GDM1 (cell line): ENCODE data around the gene ZMPSTE24.

ENCODE experiments used
- DNase-seq: peaks from one replicate; lab custom pipeline; 2025; lab: John Stamatoyannopoulos, UW

The ZMPSTE24 gene

DNA sequence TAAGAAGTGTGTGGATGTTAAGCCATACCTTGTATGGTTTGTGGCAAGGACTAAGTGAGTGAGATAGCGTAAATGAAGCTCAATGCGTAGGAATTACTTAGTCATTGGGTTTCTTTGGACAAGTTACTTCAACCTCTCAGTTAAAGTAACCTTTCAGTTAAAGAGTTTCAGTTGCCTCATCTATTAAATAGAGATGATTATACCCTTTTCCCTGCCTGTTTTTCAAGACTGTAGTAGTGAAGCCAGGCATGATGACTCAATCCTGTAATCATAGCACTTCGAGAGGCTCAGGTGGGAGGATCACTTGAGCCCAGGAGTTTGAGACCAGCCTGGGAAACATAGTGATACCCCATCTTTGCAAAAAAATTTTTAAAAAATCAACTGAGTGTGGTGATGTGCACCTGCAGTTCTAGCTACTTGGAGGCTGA lies 6.3 kb downstream of the ZMPSTE24 start:
- no peak for DNase-seq

DNA sequence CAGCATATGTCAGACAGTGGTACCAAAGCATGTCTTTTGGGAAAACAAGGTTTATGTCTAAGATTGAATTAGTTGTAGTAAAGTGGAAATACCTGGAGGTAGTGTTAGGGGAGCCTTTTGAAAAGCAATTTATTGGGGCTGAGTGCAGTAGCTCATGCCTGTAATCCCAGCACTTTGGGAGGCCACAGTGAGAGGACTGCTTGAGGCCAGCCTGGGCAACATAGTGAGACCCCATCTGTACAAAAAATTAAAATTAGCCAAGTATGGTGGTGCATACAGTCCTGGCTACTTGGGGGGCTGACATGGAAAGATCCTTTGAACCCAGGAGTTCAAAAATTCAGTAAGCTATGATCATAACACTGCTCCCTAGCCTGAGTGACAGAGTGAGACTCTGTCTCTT lies 7.3 kb downstream of the ZMPSTE24 start:
- DNase-seq = no peak

DNA sequence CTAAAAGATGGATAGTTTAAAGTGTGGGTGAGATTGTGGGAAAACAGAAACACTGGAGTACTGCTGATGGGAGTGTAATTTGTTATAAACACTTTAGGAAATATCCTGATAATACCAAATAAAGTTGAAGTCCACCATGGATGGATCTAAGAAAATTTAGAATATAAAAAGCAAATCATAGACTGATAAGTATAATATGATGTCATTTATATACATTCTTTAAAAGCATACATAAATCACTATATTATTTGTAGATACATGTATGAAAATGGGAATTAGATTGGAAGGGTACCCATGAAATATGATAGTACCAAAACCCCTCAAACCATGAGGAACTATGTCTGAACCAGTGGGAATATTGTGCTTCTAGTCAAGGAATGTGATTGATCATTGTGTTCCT lies 7.9 kb downstream of the ZMPSTE24 start:
- DNase-seq = no peak

DNA sequence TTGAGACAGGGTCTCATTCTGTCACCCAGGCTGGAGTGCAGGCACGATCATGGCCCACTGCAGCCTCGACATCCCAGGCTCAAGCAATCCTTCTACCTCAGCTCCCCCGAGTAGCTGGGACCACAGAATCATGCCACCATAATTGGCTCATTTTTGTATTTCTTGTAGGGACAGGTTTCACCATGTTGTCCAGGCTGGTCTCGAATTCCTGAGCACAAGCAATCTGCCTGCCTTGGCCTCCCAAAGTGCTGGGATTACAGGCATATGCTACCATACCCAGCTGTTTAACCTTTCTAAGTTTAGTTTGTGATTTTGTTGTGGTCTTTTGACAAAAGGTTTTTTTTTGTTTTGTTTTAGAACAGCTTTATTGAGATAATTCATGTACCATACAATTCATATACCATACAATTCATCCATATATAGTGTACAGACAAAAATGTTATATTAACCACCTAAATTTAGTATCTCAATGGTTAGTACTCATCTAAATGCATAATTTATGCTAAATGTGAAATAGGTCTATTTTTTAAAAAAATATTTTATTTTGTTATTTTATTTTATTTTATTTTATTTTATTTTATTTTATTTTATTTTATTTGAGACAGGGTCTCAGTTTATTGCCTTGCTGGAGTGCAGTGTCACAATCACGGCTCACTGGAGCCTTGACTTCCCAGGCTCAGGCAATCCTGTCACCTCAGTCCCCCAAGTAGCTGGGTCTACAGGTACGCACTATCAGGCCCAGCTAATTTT lies 8.9 kb downstream of the ZMPSTE24 start:
- DNase-seq = no peak

DNA sequence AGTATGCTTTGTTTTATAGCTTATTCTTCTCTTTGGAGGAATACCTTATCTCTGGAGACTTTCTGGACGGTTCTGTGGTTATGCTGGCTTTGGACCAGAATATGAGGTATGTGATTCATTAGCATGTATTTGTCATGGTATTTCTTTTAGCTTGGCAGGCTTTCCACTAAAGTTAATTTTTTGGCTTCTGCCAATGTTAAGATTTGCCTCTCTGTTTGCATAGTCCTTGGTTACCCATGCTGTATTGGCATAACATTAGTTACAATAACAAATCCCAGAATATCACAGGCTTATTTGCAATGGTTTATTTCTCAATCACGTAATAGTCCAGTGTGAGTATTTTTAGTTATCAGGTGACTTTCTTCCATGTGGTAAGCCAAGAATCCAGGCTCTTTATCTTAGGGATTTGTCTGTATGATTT lies 9.7 kb downstream of the ZMPSTE24 start:
- DNase-seq = no peak

DNA sequence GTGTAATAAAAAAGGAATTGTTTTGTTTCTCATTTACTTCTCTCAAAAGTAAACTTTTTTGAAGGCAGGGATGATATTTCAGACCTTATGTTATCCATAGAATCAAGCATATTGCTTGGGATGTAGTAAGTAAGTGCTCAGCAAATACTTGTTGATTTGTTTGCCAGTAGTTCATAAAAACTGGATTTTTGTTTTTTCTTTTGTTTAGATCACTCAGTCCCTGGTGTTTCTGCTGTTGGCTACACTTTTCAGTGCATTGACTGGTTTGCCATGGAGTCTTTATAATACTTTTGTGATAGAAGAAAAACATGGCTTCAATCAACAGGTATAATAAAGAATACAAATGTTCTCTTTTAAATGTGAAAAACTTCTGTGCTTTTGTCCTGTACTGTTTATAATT lies 10.2 kb downstream of the ZMPSTE24 start:
- DNase-seq = no peak

DNA sequence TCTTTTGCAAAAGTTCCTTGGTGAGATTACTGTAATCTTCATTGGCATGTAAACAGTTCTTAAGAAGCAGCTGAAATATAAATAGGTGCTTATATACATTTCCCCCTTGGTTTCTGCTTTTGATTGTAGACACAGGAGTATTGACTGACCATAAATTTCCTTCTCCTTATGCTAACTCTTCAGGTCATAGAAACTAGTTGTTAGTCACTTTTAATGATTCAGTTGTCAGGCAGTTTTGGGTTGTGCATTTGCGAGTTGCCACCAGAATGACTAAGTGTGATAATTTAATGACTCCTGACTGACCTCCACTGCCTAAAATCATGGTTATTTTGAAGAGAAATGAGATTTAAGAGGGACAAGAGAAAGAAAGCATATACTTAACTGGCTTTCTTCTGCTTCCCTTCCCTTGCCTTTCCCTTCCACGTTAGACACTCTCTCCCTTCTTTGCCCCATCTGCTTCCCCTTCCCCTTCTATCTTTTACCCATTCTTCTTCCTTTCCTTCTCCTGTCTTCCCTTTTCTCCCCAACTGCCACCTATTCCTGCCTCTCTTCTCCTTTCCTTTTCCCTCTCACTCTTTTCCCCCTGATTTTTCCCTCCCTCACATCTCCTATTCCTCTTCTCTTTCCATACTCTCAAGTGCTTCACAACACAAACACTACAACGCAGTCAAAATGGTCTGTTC lies 12.3 kb downstream of the ZMPSTE24 start:
- no peak for DNase-seq

DNA sequence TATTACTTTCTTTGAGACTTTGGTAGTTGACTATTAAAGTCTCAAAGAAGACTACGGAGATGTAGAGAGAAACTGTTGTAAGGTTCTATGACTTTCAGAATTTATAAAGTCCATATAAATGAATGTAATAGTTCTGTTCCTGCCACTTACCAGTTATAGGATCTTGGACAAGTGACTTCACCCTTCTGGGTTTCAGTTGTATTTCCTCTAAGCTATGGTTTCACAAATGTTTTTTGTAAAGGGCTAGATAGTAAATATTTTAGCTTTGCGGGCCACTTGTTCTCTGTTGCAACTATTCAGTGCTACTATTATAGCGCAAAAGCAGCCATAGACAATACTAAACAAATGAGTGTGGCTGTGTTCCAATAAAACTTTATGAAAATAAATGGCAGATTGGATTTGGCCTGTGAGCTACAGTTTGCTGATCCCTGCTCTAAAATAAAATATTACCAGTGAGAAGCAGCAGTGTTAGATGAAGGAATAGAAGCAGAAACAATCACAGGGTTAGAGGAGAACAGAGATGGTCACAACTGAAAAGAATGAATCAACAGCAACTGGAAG lies 14.7 kb downstream of the ZMPSTE24 start:
- no peak for DNase-seq

DNA sequence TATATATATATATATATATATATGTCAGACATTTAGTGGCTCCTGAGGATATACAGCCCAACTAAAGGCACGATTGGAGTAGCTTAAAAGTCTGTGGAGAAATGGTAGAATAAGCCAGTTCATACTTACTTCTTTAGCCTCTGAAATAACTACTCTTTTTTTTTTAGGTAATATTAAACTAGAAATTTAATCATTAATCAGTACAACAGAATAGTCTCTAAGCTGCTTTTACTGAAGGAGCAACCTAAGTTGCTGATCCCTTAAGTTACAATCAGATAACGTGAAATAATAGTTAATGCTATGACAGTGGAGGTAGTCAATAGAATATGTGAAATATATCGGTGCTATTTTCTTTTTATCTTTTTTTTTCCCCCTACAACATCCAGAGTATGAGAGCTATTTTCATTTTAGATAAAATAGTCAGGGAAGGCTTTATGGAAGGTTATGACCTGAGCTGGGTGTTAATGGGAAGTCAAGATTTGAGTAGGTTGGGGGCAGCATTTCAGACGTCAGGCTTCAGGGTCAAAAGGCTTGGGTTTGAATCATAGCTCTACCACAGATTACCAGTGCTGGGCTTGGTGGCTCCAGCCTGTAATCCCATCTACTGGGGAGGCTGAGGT lies 15.6 kb downstream of the ZMPSTE24 start:
- DNase-seq = no peak

DNA sequence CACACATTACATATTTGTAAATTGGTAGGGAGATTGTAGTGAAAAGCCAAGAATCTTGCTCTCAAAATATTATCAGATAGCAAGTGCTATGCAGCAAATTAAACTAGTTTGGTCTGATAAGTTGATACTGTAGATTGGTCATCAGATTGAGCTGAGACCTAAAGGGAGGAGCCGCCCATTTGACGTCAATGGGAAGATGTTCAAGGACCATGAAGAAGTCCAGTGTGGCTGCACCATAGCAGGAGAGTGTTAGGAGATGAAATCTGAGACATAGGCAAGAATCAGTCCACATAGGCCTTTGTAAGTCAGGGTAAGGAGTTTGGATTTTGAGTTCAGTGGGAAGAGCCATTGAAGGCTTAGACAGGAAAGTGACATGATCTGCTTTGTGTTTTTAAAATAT lies 16.3 kb downstream of the ZMPSTE24 start:
- DNase-seq = no peak

DNA sequence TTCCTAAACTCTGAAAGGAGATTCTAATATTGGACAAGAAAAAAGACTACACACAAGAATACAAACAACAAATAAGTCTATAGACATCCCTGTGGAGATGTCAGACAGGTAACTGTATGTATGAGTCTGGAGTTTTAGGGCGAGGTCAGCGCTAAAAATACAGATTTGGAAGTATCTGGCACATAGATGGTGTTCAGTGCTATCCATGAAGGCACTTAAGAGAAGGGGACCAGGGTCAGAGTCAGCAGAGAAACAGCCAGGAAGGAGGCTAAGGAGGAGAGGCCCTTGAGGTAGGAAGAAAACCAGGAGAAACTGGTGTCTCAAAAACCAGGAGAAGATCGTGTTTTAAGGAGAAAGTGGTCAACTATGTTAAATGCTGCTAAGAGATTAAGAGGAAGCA lies 18.1 kb downstream of the ZMPSTE24 start:
- DNase-seq = no peak

DNA sequence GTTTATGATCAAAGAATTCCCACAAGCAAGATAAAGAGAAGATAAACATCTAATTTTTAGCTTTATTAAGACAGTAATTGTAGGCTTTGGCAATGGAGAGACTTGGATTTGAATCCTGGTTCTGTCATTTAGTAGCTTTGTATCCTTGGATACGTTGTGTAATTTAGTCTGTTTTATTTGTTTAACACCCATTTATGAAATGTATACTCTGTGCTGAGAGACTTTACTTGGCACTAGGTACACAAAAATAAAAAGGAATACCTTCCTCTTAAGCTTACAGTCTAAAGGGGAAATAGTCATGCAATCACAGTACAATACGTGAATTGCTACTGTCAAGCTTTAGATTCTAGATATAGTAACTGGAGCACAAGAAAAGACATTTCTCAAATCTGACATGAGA lies 23.8 kb downstream of the ZMPSTE24 start:
- no peak for DNase-seq

DNA sequence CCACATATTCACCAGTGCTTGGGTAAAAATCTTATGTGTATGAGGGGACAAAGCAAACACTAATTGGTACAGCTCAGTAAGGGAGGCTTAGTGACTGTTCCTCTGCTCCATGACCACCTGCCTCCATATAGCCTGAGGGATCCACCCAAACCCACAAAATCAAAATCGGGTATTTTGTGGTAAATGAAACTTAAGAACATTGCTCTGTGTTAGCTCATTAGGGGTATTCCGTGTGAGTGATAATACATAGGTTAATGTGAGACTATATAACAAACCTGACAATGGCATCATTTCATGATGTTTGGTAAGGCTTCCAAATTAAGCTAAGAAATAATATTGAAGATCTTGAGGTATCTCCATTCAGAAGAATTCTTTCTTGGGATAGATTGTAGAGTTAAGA lies 33.3 kb downstream of the ZMPSTE24 start:
- DNase-seq = no peak

DNA sequence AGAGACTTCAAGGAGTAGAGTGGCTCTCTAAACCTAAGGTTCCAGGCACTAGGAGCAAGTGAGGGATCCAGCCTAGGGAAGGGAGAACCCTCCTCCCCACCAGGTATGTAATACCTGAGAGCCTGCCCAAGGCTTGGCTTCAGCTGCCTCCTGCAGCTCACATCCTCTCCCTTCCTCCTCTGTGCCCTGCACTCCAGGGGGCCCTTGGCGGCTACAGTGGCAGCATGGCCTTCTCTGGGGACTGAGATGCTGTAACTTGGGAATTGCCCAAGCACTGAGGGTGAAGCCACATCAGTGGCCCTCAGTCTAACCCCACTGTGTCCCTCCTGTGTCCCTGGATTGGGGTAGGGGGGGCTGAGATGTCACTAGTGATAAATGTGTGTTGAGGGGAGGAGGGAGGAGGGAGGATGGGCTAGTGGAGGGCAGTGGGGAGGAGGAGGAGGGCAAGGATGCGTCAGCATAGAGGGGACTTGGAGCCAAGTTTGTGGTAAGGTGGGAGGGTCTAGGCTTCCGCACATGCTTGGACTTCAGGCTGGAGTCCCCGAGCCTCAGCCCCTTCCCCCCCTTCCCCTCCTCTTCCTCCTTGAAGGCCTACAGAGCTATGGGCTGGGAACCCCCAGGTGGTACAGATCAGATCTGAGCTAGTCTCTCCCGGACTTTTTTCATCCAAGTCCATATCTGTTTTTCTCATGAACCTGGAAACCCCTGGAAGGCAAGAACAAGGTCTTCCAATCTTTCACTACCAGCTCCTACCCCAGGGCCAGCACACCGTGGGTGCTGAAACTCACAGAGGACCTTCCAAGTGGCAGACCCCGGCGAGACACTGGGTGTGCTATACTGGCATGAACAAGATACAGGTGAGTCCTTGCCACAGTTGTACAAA lies 41.6 kb downstream of the ZMPSTE24 start:
- DNase-seq = no peak

DNA sequence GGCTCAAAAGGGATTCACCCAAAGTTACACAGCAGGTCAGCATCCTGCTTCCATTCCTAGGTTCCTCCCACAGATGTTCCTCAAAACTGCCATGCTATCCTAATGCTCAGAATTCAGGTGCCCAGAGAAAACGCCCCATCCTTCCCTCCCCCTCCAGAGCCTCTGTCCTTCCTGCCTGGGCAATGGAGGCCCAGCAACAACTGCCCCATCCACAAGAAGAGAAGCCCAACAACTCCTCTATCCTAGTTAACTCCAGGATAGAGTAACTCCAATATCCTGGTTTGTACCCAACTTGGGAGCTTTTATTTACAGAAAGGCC lies 42.2 kb downstream of the ZMPSTE24 start:
- no peak for DNase-seq

DNA sequence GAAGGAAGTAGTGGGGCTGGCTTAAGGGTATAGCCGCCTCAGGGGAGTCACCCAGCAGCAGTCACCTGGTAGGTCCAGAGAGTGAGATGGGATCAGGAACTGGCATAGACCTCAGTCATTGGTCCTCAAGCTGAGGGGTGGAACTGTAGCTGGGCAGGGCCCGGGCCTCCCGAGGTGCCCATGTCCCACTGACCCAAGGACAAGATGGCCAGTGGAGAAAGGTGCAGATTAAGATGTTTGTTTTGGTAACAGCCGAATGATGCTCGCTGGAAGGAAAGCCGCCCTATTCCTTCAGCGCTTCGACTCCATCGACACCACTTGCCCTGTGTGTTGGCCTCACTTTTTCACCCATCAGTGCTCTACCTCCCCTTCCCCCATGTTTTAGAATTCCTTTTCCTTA lies 42.6 kb downstream of the ZMPSTE24 start:
- no peak for DNase-seq

DNA sequence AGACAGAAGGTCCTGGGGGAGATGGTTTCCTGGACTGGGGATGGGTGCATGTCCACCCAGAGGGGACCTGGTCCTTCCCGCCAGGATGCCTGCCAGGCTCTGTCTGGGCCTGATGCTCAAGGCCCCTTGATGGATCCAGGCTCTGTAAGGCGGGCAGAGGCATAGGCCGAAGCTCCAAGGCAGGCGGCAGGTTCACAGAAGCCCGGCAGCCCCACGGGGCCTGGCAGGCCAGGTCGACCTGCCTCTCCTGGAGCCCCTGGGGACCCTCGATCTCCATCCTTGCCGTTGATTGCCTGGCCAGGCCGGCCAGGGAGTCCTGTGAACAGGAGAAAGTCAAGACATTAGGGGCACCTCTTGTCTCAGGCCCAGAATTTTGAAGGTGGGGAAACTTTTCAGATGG lies 43.0 kb downstream of the ZMPSTE24 start:
- DNase-seq = no peak

DNA sequence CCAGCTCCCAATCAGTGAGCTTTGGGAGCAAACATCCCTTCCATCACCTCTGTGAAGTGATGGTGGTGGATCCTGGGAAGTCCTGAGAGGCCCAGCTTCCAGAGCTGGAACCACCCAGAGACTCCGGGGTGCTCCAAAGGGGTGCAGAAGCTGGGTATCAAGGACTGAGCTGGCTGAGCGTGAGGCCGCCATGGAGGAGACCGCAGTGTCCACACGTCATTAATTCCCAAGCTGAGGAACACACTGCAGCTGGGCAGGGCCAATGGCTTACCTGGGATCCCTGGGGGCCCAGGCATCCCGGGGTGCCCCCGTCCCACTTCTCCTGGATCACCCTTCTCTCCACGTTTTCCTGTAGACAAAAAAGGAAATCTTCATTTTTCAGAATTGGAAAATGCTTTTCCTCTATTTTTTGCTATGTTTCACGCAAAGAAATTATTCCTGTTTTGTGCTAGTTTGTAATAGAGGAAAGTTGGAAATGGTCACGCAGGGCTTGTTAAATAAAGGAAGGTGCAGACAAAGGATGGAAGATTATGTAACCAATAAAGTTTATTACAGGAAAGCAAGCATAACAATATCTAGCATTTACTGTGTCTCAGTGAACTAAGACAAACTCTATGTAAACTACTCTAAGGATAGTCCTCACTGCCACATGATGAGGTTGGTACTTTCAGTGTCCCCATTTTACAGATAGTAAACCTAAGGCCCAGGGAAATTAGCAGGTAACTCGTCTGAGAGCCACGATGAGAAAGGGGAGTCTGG lies 43.7 kb downstream of the ZMPSTE24 start:
- DNase-seq = no peak

DNA sequence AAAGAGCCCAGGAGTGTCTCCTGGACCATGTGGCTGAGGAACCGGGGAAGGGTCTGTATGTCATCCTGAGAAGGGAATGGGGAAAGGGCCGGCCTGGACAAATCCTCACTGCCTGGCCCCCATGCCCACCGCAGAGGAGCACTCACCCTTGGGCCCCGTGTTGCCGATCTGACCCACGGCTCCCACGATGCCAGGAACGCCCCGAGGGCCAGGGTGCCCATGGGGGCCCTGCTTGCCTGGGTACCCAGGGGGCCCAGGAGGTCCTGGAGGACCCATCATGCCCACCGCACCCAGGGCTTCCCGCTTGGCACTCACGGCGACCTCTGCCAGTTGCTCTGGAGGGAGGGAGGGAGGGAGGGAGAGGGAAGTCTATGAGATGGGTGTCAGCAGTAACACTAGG lies 44.4 kb downstream of the ZMPSTE24 start:
- DNase-seq = no peak

DNA sequence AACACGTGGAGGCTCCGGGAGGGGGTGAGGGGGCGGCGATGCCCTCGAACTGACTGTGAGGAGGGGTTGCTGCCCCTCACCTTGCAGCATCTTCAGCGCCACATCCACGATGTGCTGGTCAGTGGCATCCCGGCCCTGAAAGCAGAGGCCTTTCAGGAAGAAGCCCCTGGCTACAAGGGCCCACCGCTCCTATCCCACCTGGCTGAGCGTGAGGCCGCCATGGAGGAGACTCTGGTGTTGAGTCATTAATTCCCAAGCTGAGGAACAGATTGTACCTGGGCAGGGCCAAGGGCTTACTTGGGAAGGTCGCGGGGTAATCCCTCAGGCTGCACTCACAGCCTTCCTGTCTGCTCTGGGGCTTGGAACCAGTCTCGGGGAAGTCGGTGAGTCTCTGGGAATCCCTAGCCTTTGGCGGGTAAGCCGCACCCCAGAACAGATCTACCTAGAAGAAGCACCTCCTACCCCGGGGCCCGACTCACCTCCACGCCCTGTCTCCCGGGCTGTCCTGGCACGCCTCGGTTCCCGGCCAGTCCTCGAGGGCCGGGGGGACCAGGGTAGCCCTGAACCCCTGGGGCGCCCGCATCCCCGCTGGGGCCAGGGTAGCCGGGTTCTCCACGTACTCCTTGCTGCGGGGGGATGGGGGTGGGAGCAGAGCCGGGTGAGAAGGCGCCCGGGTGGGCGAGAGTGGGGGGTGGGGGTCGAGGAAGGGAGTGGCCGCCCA lies 45.2 kb downstream of the ZMPSTE24 start:
- no peak for DNase-seq

DNA sequence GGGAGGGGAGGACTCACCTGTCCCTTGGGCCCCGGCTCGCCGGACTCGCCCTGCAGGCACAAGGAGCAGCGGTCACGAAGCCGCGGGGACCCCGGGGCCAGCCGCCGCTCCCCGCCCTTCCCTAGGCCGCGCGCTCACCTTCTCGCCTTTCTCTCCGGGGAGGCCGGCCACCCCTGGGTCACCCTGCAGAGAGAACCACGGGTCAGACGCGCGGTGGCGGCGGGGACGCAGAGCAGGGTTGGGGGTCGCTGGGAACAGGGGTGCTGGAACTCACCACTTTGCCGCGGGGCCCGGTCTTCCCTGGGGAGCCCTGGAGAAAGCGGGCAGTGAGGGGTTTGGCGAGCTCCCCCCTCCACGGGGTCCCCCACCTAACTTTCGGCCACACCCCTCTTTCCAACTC lies 45.8 kb downstream of the ZMPSTE24 start:
- no peak for DNase-seq
